Measurements from ENCODE around the gene EPHA6. TPM values are rescaled to one million over a fixed set of nuclear protein-coding genes. Genes with fewer than 3 reads are reported as not detected.

The EPHA6 gene
- total RNA-seq, 2 experiments from 2014 or later = not detected

- intact Hi-C loops (cut with DNase I, micrococcal nuclease) = no loop called here
- H3K9me3 ChIP-seq (ENCODE audit: control insufficient read depth in 1 of 2, insufficient read depth in 1 of 2, low read length in 2 of 2) = no peaks in the 10 kb centered on the region
- POLR2A ChIA-PET = no interaction called here
- H3K9me3 Mint-ChIP-seq = no peaks in the 10 kb centered on the region
- H3K4me1 Mint-ChIP-seq (ENCODE audit: low read depth) = no peaks in the 10 kb centered on the region
- no peaks in the 10 kb centered on the region for H3K27me3 Mint-ChIP-seq
- H3K36me3 ChIP-seq (ENCODE audit: insufficient read depth, low read length) = no peaks in the 10 kb centered on the region
- TF ChIP-seq, protein P1, sequence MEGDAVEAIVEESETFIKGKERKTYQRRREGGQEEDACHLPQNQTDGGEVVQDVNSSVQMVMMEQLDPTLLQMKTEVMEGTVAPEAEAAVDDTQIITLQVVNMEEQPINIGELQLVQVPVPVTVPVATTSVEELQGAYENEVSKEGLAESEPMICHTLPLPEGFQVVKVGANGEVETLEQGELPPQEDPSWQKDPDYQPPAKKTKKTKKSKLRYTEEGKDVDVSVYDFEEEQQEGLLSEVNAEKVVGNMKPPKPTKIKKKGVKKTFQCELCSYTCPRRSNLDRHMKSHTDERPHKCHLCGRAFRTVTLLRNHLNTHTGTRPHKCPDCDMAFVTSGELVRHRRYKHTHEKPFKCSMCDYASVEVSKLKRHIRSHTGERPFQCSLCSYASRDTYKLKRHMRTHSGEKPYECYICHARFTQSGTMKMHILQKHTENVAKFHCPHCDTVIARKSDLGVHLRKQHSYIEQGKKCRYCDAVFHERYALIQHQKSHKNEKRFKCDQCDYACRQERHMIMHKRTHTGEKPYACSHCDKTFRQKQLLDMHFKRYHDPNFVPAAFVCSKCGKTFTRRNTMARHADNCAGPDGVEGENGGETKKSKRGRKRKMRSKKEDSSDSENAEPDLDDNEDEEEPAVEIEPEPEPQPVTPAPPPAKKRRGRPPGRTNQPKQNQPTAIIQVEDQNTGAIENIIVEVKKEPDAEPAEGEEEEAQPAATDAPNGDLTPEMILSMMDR (IDR thresholded peaks at IDR 0.05) = no peak
- DNase-seq (no peak), ATAC-seq (ENCODE audit: poor library complexity) (no peak)
- H3K27me3 ChIP-seq (ENCODE audit: control insufficient read depth in 1 of 2, insufficient read depth in 2 of 2, low read length in 2 of 2) = no peaks in the 10 kb centered on the region
- H3K4me3 Mint-ChIP-seq = no peak overlapping the region
- no peak overlapping the region for H3K4me3 ChIP-seq (ENCODE audit: low read length)
- H3K27ac Mint-ChIP-seq = no peak overlapping the region
- CTCF ChIA-PET = no interaction called here
- no peak overlapping the region for H3K27ac ChIP-seq (ENCODE audit: low read depth in 1 of 2, low read length in 2 of 2)
- no peaks in the 10 kb centered on the region for H3K4me1 ChIP-seq (ENCODE audit: insufficient read depth, low read length)
- H3K36me3 Mint-ChIP-seq (ENCODE audit: low read depth) = peaks cover 72% of the 10 kb centered on the region
These were observed 958.5 kb downstream of the EPHA6 start for GRCh38 chr3:97772926-97773325.

DNA sequence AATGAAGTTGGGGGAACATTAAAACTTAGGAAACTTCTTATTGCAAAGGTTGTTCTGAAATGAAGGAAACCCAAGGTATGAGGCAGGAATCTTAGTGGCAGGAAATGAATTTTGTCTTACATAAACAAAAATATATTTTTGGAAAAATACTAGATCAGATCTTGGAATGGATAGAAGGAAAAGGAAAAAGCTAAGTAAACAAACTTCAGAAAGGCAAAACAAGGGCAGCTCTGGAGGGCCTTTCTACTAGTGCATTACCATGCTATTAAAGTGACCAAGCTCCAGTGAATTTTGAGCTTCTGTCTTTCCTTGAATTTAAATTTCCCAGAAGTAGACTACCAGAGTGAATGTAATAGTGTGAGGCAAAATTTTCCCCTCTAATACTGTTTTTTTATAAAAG lies 963.8 kb downstream of the EPHA6 start:
- ATAC-seq (ENCODE audit: poor library complexity) = no peak
- POLR2A ChIA-PET = no interaction called here
- Mint-ChIP-seq H3K27ac (no peak overlapping the region), H3K36me3 (ENCODE audit: low read depth) (peaks cover 45% of the 10 kb centered on the region), H3K9me3 (no peaks in the 10 kb centered on the region), H3K27me3 (no peaks in the 10 kb centered on the region), H3K4me3 (no peak overlapping the region), H3K4me1 (ENCODE audit: low read depth) (no peaks in the 10 kb centered on the region)
- CTCF ChIA-PET = no interaction called here
- Histone ChIP-seq H3K4me1 (ENCODE audit: insufficient read depth, low read length) (no peaks in the 10 kb centered on the region), H3K9me3 (ENCODE audit: control insufficient read depth in 1 of 2, insufficient read depth in 1 of 2, low read length in 2 of 2) (no peaks in the 10 kb centered on the region), H3K27ac (ENCODE audit: low read depth in 1 of 2, low read length in 2 of 2) (no peak overlapping the region), H3K4me3 (ENCODE audit: low read length) (no peak overlapping the region), H3K27me3 (ENCODE audit: control insufficient read depth in 1 of 2, insufficient read depth in 2 of 2, low read length in 2 of 2) (no peaks in the 10 kb centered on the region), H3K36me3 (ENCODE audit: insufficient read depth, low read length) (no peaks in the 10 kb centered on the region)
- intact Hi-C loops (cut with DNase I, micrococcal nuclease) = no loop called here
- no peak for DNase-seq
- TF ChIP-seq, protein P1 (IDR thresholded peaks at IDR 0.05) = no peak

- no peaks in the 10 kb centered on the region for H3K9me3 ChIP-seq (ENCODE audit: control insufficient read depth in 1 of 2, insufficient read depth in 1 of 2, low read length in 2 of 2)
- no peaks in the 10 kb centered on the region for H3K27me3 Mint-ChIP-seq
- no peaks in the 10 kb centered on the region for H3K36me3 ChIP-seq (ENCODE audit: insufficient read depth, low read length)
- peaks cover 4% of the 10 kb centered on the region for H3K36me3 Mint-ChIP-seq (ENCODE audit: low read depth)
- DNase-seq (peak in 4 of 14 experiments; percentile 24 to 80 (median 75)), ATAC-seq (ENCODE audit: poor library complexity) (peak; percentile 58)
- H3K27ac ChIP-seq (ENCODE audit: low read depth in 1 of 2, low read length in 2 of 2) = no peak overlapping the region
- TF ChIP-seq, protein P1 (IDR thresholded peaks at IDR 0.05) = peak; percentile 89
- no peak overlapping the region for H3K4me3 Mint-ChIP-seq
- no peak overlapping the region for H3K4me3 ChIP-seq (ENCODE audit: low read length)
- intact Hi-C loops (cut with DNase I, micrococcal nuclease) = loop anchor here (1.0 to 10.0 kb wide), 4 partner anchors 147 to 541 kb away; no protein-coding TSS in a partner anchor
- H3K4me1 ChIP-seq (ENCODE audit: insufficient read depth, low read length) = no peaks in the 10 kb centered on the region
- no peaks in the 10 kb centered on the region for H3K9me3 Mint-ChIP-seq
- no peaks in the 10 kb centered on the region for H3K4me1 Mint-ChIP-seq (ENCODE audit: low read depth)
- POLR2A ChIA-PET = interaction anchor here (0.7 to 1.0 kb wide), 2 partner anchors 176 to 229 kb away, joined by 3 to 4 read pairs; no protein-coding TSS in a partner anchor
- H3K27me3 ChIP-seq (ENCODE audit: control insufficient read depth in 1 of 2, insufficient read depth in 2 of 2, low read length in 2 of 2) = no peaks in the 10 kb centered on the region
- CTCF ChIA-PET = interaction anchor here (0.7 to 1.8 kb wide), 2 partner anchors 17 to 229 kb away, joined by 3 to 14 read pairs; no protein-coding TSS in a partner anchor
- no peak overlapping the region for H3K27ac Mint-ChIP-seq
These were observed 979.1 kb downstream of the EPHA6 start for GRCh38 chr3:97793420-97794019.
